Astrocyte (in vitro differentiated cells and primary cell): ENCODE results near the gene TOP3B.

Source experiments
- CTCF ChIP-seq: IDR thresholded peaks from 2 replicates; pipeline ENCODE4 v1.5.1; 2011; ENCODE audit warnings: low read depth, mild to moderate bottlenecking, inconsistent platforms, low read length, moderate library complexity; ENCODE audit not compliant: insufficient read depth
- EZH2 ChIP-seq: IDR thresholded peaks from 2 replicates; pipeline ENCODE4 v1.6.1; 2012; ENCODE audit warnings: mild to moderate bottlenecking, low read length, inconsistent platforms; ENCODE audit not compliant: insufficient read depth

- TF ChIP-seq CTCF: no peak
- no peak for TF ChIP-seq EZH2
Observed at GRCh38 chr22:21968452-21969129, 14.0 kb downstream of the TOP3B start.
